GM21576 (cell line): Measurements from ENCODE around the gene NTN3.
A peak's percentile ranks its signal among the peaks of the same experiment; 100 is the strongest.

Experiments used
- ATAC-seq: cut with Tn5 transposase; IDR thresholded peaks from one replicate; pipeline ENCODE4 v1.9.1; 2021; ENCODE audit warnings: mild to moderate bottlenecking, moderate library complexity; ENCODE audit not compliant: unreplicated experiment

The NTN3 gene

DNA sequence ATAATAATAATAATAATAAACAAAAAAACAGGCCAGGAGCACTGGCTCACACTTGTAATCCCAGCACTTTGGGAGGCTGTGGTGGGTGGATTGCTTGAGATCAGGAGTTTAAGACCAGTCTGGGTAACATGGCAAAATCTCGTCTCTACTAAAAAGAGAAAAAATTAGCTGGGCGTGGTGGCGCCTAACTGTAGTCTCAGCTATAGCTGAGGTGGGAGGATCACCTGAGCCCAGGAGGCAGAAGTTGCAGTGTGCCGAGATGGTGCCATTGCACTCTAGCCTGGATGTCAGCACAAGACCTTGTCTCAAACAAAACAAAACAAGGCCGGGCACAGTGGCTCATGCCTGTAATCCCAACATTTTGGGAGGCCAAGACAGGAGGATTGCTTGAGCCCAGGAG lies 23.9 kb downstream of the NTN3 start:
- no peak for ATAC-seq

DNA sequence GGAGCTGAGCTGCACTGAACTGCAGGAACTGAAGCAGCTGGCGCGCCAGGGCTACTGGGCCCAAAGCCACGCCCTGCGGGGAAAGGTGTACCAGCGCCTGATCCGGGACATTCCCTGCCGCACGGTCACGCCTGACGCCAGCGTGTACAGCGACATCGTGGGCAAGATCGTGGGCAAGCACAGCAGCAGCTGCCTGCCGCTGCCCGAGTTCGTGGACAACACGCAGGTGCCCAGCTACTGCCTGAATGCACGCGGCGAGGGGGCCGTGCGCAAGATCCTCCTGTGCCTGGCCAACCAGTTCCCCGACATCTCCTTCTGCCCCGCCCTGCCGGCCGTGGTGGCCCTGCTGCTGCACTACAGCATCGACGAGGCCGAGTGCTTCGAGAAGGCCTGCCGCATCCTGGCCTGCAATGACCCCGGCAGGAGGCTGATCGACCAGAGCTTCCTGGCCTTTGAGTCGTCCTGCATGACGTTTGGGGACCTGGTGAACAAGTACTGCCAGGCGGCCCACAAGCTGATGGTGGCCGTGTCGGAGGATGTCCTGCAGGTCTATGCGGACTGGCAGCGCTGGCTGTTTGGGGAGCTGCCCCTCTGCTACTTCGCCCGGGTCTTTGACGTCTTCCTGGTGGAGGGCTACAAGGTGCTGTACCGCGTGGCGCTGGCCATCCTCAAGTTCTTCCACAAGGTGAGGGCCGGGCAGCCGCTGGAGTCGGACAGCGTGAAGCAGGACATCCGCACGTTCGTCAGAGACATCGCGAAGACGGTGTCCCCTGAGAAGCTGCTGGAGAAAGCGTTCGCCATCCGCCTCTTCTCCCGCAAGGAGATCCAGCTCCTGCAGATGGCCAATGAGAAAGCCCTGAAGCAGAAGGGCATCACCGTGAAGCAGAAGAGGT lies 25.4 kb downstream of the NTN3 start:
- no peak for ATAC-seq

DNA sequence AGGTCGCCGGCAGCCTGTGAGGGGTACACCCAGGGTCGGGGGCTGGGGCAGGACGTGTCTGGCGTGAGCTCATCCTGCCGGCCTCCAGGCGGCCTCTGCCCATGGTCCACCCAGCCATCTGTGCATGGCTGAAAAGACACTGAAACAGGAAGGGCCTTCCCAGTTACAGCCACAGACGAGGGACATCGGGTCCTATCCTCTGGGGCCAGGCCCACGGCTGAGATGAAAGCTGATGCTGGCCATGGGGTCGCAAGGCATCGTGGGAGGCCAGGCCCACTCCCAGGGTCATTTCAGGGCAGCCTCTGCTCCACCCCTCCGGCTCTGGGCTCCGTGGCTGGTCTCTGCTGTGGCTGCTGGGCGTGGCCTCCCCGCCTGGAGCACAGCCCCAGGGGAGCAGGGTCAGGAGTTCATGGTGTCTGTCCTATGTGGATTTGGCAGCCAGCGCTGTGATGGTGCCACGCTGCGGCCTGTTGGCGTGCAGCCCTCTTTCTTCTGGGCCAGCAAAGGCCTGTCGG lies 26.1 kb downstream of the NTN3 start:
- ATAC-seq: no peak

DNA sequence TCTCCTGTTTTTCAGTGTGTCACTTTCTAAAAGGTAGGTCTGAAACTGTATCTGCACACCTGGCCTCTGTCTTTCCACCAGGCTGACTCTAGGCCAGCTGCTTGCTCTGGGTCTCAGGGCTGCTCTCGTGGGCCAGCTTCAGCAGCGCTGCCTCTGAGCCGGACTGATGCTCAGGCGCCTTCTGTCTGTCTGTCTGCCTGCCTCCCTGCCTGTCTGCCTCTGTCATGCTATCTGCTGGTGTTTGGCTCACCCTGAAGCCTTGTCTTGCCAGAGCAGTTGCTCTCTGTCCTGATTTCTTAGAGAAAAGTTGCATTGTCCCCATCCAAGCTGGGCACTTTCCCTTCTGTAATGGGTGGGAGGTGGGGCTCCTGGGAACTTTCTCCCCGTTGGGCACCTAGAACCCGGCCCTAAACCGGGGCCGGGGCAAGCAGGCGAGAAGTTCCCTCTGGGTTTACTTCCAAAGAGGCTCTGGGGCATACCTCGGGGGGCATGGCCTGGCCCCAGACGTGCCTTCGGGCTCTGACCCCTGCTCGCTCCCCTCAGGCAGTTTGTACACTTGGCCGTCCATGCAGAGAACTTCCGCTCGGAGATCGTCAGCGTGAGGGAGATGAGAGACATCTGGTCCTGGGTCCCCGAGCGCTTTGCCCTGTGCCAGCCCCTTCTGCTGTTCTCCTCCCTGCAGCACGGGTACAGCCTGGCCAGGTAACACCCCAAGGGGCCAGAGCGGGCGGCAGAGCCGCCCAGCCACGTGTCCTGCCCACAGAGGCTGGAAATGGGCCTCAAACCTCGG lies 26.8 kb downstream of the NTN3 start:
- no peak for ATAC-seq

DNA sequence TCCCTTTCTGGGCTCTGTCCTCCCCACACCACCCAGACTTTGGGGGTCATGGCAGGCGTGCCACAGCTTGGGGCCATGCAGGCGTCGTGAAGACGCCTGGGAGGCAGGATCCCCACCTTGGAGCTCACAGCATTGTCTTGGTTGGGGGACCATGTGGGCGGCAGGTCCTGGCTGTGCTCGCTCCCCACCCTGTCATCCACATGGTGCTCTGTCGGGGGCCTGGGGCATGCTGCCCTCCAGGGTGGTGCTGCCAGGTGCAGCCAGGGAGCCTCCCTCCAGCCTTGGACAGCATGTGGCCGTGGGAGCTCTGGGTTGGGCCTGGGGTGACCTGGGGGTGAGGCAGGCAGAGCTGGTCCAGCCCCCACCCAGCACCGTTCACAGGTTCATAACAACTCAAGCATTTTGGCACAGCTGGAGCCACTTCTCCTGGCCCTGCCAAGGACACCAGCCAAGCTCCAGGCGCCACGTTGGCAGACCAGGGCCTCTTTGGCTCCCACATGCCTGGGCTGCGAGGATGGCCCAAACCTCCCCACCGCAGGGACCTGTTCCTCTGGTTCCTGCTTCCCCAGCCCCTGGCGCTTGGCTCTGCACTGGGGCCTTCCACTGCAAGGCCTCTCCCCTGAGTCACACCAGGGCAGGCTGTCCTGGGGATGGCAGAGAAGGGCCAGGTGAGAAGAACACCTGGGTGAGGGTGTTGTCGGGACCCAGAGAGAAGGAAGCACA lies 27.6 kb downstream of the NTN3 start:
- no peak for ATAC-seq

DNA sequence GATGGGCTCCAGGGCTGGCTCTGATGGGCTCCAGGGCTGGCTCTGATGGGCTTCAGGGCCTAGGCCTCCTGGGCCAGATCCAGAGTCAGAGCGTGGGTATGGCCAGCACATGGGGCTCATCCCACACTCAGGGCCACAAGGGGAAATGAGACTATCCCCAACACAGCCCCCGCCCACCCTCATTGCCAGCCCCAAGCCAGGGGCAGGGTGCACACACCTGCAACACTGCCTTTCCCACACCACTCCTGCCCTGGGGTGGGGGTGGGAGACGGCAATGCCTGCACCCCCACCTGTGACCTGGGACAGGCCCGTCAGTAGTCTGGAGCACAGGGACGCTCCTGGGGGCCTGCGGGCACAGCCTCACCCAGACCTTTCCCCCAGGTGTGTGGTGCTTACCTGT lies 28.4 kb downstream of the NTN3 start:
- ATAC-seq: no peak

DNA sequence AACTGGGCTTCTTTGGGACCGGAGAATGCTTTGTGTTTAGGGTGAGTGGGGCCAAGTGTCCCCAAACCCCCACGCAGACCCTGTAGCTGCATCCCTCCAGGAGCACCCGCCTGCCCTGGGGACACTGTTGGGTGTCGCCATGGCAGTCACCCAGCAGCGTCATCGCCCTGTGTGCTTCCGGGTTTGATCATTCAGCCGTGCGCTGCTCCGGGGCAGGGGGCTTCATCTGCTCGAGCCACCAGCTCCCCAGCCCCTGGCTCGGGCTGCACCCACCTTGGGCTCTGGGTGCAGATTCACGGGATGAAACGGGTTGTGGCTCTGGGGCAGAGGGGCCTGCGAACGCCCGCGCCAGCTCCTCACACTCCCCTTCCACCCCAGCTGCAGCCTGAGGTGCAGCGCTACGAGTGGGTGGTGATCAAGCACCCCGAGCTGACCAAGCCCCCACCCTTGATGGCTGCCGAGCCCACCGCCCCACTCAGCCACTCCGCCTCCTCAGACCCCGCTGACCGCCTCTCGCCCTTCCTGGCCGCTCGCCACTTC lies 28.9 kb downstream of the NTN3 start:
- no peak for ATAC-seq

DNA sequence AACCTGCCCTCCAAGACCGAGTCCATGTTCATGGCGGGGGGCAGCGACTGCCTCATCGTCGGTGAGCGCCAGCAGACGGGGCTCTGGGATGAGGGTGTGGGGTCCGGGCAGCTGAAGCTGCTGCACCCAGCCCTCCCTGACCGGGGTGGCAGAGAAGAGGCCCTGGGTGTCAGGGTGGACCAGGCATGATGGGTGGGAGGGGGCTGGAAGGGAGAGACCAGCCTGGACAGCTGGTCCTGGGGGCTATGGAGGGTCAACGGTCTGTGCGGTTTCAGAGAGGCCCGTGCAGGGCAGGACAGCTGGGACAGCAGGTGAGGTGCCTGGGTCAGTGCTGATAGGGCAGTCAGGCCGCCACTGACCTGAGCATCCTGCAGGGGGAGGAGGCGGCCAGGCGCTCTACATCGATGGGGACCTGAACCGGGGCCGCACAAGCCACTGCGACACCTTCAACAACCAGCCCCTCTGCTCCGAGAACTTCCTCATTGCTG lies 29.4 kb downstream of the NTN3 start:
- no peak for ATAC-seq

DNA sequence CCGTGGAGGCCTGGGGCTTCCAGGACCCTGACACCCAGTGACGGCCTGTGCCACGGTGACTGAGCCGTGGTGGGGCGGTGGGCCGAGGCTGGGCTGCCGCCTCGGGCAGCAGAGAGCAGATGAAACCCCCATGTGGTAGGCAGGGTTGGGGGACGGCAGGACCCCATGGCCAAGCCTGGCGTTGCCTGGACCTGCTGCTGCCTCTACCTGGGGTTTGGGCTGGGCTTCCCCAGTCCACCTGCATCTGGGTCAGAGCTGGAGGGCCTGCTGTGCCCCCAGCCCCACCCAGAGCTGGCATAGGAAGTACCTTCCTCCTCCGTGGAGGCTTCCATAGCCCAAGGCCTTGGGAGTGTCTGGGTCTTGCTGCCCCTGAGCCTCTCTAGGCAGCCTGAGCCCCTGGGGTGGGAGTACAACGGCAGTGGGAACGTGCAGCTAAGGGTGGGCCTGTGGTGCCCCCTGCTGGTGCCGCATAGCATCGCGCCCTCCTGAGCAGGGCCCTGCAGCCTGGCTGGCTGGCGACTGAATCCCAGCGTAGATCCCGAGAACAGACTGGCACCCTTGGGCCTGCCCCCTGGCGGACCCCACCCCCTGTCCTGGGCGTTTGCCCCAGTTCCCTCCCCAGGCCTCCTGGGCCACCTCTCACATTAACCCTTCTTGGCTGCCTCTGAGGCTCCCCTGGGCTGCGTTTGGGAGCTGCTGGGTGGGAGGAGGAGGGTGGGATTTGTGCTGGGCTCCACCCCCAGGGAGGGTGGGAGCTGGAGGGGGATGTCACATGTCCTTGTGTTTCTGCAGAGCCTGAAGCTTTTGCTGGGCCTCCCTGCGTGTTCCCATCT lies 30.0 kb downstream of the NTN3 start:
- no peak for ATAC-seq

DNA sequence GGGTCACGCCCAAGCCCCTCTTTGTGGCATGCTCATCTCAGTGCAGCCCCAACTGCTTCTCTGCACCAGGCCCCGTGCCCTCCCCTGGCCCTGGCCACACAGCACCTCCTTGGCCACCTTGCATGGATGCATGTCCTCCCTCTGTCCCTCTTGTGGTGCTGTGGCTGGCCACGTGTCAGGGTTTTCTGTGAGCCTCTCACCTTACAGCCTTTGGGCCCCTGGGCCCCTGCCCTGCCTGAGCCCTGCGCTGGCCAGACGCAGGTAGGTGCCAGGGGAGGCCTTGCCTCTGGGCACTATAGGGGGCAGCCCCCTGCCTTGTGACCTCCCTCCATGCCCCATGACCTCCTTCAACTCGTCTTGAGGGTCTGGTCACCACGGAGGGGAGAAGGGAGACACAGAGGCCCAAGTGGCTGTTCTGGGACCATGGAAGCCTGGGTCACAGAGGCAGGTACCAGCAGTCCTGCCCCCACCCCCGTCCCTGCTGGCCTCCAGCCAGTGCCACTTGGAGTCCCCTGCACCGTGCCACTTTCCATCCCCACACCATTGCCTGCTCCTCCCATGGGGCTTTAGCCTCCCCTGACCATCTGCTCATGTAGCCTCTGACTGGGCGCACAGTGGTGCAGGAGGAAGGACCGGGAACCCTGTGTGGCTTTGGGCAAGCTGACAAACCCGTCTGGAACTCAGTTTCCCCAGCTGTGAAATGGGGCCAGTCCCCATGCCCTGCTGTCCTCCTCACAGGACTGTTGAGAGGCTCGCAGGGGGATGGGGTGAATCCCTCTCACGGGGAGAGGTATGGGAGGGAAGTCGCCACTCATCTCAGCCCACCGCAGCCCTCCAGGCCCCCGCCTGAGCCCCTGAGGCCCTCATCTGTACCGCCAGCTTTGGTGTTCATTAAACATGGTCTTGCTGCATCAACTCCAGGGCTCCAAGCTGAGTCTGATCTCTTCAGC lies 31.1 kb downstream of the NTN3 start:
- no peak for ATAC-seq

DNA sequence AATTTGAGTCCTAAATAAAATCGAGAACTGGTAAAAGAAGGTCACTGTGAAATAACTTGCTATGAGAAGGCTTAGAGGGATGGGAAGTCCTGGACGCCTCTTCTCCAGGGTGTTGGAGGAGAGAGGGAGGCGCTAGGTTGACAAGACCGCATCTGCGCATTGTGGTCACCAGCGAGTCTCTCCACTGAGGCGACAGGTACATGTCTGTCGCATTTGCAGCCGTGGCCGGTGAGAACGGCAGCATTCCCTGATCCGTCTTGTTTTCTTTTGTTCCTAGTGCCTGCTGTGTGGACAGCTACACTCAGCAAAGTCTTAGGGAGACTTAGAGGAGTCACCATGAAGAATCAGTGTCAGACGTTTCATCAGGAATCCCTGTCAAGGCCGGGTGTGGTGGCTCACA lies 34.6 kb downstream of the NTN3 start:
- ATAC-seq: no peak

DNA sequence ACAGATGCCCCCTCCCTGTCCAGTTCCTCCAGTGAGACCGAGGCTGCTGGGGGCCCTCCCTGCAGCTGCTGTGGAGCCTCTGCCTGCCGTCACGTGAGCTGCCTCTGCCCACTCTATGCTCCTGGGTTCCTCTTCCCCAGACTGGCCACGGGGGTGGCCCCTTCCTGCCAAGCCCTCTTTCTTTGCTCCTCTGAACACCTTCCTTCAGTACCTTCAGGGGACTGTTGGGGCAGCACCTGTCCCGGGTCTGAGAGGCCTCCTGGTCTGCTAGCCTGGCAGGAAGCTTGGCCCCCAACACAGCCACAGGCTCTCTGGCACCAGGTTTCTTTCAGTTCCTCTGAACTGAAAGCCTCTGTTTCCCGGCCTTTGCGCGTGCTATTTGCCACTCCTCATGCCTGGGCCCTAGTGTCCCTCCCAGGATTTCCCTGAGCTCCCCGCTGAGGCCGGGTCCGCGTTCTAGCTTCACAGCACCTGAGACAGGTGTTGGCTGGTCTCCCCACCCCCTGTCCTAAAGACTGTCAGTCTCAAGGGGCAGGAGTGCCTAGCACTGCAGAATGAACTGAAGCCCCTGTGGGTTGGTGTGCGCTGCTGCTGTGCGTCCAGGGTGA lies 36.1 kb downstream of the NTN3 start:
- ATAC-seq: peak; percentile 44

DNA sequence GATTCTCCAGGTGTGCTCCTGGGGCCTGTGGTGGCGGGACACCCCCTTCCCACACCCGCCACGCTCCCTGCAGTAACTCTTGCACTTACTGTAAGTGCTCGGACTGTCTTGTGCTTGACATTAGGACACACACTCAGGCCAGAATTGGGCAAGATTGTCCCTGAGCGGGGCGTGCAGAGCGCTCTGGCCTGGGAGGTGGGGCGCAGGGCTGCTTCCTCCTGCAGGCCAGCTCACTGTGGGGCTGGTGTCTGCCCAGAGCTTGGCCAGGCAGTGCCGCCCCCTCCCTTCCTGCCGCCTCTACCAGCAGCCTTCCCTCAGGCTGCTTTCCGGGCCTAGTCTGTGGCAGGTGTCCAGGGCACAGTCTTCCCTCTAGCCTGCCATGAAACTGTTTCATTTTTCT lies 36.6 kb downstream of the NTN3 start:
- ATAC-seq: peak; percentile 9

DNA sequence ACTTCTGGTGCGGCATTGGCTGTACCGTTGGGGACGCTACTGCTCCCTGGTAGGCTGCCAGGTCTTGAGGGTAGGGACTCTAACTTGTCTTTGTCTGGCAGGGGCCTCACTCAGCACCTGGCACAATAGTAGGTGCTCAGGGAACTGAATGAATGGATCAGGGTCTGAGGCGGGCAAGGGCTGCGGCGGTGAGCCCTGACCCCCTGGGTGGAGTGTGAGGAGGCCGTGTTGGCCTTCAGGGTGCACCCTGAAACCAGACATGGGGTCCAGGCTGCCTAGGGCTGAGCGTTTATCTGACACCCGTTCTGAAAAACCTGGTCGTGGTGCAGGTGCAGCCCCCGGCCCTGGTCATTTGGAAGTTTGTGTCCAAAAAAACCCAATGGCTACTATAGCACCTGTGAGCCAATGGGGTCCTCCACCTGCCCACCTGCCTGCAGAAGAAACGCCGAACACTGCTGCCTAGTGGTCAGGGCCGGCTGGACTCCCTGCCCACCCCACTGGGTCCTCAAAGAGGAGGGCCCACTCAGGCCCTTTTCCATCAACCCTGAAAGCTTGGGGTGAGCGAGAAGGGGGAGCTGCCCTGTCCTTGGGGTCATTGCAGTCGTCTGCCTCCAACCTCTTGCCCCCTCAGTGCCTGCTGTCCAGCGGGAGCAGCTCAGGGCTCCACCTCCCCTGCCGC lies 37.8 kb downstream of the NTN3 start:
- ATAC-seq: no peak

DNA sequence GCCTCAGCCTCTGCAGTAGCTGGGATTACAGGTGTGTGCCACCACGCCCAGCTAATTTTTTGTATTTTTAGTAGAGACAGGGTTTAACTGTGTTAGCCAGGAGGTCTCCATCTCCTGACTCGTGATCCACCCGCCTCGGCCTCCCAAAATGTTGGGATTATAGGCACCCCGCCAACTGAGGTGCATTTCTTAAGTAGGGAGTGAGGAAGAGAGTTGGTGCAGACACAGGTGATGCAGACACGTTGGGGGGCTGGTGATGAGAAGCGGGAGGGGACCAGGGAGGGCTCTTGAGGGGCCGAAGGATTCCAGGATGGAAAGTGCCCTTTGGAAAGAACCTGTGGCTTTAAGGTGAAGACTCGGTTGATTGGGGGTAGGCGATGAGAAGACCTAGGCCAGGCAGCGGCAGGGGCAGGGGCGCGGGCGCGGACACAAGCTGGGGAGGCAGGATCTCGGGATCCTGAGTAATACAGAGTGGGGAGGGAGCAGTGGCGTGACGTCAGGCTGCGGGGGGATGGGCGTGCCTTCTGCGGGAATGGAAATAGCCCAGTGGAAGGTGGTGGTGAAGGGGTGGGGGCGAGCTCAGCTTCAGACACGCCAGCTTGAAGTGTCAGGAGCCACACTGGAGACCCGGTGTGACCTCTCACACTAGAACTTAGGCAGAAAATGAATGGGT lies 40.2 kb downstream of the NTN3 start:
- ATAC-seq: no peak

DNA sequence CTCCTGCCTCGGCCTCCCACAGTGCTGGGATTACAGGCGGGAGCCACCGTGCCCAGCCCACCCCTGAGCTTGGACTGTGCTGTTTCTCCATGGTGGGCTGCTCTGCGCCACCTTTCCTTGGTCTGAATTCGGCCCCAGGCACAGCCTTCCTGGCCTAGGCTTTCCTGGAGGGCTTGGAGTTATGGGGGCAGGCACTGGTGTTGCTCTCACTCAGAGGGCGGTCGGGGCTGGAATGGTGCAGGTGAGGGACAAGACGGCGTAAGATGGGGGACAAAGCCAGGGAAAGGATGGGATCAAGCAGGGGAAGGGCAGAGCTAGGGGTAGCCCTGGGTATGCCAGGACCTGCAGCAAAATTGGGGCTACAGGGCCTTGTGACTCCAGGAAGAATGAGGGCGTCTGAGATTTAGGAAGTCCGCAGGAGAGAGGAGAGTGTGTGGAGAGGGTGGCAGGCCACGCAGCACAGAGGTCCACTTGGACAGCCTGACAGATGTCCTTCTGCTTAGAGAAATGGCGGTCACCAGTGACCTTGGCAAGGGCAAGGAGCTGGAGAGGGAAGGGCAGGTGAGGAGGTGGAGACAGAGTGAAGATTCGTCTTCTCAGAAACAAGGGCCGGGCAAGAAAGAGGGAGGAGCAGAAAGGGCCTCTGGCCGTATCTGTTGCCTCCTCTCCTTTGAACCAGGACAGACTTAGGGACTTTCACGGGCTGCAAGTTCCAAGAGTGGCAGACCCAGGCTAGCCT lies 41.1 kb downstream of the NTN3 start:
- no peak for ATAC-seq
